Mucosa of stomach (tissue), 1 donor: ENCODE data around the gene LPP.

Experiments used
- H3K27me3 ChIP-seq: one replicate; pipeline ENCODE4 v1.7.0; 2013; ENCODE audit warnings: mild to moderate bottlenecking, low read length; ENCODE audit not compliant: control insufficient read depth, insufficient read depth
- H3K36me3 ChIP-seq: one replicate; pipeline ENCODE4 v1.7.0; 2013; ENCODE audit warnings: low read length; ENCODE audit not compliant: control insufficient read depth, insufficient read depth
- H3K4me1 ChIP-seq: one replicate; pipeline ENCODE4 v1.7.0; 2013; ENCODE audit warnings: mild to moderate bottlenecking, low read length; ENCODE audit not compliant: control insufficient read depth, insufficient read depth
- H3K4me3 ChIP-seq: one replicate; pipeline ENCODE4 v1.7.0; 2013; ENCODE audit warnings: low read length
- H3K9ac ChIP-seq: one replicate; pipeline ENCODE4 v1.7.0; 2013; ENCODE audit warnings: mild to moderate bottlenecking, low read length, moderate library complexity
- H3K9me3 ChIP-seq: one replicate; pipeline ENCODE4 v1.7.0; 2013; ENCODE audit warnings: mild to moderate bottlenecking, low read length, moderate library complexity; ENCODE audit not compliant: control insufficient read depth
- donor health status: Pancreatic carcinoma.

LPP gene

DNA sequence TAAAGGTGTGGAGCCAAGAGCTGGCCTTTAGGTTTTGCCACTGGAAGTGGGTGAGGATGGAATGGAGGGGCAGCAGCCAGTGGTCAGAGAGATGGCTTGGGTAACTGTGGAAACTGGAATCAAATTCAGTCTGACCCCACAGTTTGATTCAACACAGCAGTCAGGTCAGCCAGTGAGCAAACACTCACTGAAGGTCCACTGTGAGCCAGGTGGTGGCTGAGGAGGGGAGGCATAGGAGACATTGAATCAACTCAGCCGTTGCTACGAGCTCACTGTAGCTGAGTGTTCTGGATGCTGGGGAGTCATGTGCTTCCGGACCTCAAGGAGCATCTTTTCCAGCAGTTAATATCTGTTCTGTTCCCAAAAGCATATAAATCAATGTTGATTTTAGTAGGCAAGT is 37.5 kb downstream of the LPP start:
- H3K4me1 ChIP-seq, result peaks cover 24% of the 10 kb centered on the region
- no peak overlapping the region for H3K4me3 ChIP-seq
- no peaks in the 10 kb centered on the region for H3K27me3 ChIP-seq
- no peak overlapping the region for H3K9ac ChIP-seq
- no peaks in the 10 kb centered on the region for H3K36me3 ChIP-seq
- no peaks in the 10 kb centered on the region for H3K9me3 ChIP-seq

DNA sequence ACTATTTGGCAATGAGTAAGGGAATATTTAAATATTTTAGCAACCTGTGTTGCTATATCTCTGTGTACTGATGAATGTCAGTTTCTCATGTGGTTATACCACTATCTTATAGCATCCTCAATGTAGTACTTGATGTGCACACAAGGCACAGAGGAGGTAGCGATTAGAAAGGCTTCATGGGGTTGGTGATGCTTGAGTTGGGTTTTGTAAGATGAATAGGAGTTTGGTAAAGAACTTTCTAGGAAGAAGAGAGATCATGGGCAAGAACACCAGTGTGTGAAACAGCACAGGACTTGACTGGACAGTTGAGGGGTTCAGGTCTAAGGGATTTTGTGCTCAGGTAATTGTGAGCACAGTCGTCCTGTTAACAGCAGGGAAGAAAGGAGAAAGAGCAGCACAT is 38.1 kb downstream of the LPP start:
- Histone ChIP-seq H3K9ac (no peak overlapping the region), H3K4me3 (no peak overlapping the region), H3K4me1 (peaks cover 26% of the 10 kb centered on the region), H3K27me3 (no peaks in the 10 kb centered on the region), H3K36me3 (no peaks in the 10 kb centered on the region), H3K9me3 (no peaks in the 10 kb centered on the region)

DNA sequence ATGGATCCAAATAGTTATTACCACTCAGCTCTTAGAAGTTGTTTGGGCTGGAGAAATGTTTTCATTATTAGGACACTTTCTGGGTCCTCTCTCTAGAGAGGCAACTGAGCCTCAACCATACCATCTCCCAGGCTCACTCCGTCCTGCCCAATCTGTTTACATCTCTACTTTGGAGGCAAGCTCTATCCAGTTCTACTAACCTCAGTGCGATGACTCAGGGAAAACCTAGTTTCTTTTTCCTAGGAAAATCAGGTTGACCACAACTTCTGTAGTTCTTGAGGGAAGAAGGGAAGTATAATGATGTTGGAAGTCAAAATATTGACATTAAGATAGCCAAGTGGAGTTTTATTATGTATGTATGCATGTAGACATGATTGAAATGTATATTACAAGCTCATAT is 40.4 kb downstream of the LPP start:
- Histone ChIP-seq H3K4me1 (peaks cover 28% of the 10 kb centered on the region), H3K9ac (no peak overlapping the region), H3K9me3 (no peaks in the 10 kb centered on the region), H3K36me3 (no peaks in the 10 kb centered on the region), H3K27me3 (no peaks in the 10 kb centered on the region), H3K4me3 (no peak overlapping the region)

DNA sequence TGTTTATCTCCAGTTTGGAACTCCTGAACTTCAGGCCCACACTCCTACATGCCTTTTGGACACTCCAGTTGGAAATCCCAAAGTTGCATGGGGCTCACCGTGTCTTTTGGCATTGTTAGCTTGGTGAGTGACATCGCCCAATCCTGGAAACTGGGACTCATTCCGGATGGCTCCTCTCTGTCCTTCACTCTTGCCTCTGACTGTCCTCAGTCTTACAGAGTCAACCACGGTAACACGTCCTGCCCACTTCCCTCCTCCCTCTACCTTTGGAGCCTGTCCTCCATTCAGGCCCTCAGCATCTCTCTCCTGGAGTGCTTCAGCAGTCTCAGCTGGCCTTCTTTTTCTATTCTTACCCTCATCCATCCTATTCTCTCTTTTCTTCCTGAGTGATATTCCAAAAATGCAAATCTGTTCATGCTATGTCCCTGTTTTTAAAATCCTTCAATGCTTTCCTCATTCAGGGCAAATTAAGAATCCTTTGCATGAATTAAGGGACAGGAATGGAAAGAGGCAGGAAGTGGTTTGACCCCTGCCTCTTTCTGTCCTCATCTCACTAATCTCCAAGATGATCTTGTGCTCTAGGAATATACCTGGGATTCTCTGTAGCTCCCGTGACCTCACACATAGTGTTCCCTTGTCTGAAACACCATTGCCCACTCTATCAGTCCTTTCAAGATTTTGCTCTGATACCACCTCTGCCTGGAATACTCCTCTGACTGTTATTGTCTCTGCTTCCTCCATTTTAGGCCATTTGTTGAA is 42.5 kb downstream of the LPP start:
- no peak overlapping the region for H3K4me3 ChIP-seq
- H3K9me3 ChIP-seq, result no peaks in the 10 kb centered on the region
- H3K36me3 ChIP-seq, result no peaks in the 10 kb centered on the region
- H3K4me1 ChIP-seq, result peaks cover 28% of the 10 kb centered on the region
- no peaks in the 10 kb centered on the region for H3K27me3 ChIP-seq
- no peak overlapping the region for H3K9ac ChIP-seq

DNA sequence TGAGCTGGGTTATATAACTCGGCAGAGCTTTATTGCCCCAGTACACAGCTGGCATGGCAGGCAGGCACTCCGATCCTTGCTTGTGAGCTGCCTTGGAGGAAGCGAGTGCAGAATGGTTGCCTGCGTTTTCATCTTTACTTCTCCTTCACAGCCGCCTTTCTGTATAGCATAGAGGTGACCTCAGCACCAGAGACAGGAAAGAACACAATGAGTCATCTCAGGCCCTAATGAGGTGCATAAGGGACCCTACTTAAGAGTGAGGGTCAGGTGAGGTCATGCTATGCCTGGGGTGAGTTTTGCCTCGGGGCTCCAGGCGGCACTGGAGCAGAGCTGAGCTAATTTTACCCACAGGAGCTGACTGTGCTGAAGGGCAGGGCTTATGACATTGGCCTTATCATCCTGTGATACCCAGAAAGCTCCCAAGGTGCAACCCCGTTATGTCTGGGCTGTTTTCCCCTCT is 43.5 kb downstream of the LPP start:
- Histone ChIP-seq H3K9ac (no peak overlapping the region), H3K36me3 (no peaks in the 10 kb centered on the region), H3K9me3 (no peaks in the 10 kb centered on the region), H3K4me3 (no peak overlapping the region), H3K27me3 (no peaks in the 10 kb centered on the region), H3K4me1 (peaks cover 28% of the 10 kb centered on the region)

DNA sequence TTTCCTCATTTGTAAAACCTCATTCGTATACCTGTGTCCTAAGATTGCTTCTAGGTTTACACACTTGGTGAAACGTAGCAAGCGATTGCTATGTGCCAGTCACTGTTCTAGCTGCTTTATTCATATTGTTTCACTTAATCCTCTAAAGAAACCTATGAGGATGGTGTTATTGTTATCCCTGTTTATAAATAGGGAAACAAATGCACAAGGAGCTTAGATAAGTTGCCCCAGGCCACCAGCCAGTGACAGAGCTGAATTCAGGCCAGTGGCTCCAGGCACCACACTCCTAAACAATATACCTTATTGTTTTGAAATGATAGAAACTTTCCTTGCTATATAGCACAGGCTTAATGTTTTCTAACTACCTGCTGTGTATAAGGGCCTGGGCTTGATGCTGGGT is 44.0 kb downstream of the LPP start:
- Histone ChIP-seq H3K4me3 (no peak overlapping the region), H3K4me1 (peaks cover 28% of the 10 kb centered on the region), H3K27me3 (no peaks in the 10 kb centered on the region), H3K36me3 (no peaks in the 10 kb centered on the region), H3K9ac (no peak overlapping the region), H3K9me3 (no peaks in the 10 kb centered on the region)

DNA sequence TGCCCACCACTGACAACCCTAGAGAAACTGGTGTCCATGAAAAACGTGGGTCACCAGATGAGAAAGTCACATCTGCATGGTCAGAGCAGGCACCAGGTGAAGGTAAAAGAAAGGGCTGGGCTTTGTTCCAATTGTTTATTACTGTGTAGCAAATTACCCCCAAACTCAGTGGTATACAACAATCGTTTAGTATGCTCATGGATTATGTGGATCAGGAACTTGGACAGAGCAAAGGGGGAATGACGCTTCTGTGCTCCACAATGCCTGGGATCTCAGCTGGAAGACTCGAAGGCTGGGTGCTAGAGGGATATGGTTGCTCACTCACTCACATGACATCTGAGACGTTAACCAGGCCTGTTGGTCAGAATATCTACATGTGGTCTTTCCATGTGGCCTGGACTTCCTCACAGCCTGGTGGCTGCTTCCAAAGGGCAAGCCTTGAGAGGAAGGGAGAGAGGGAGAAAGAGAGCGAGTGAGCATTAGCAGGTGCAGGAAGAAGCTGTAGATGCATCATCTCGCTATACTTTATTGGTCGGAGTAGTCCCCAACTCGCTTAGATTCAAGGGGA is 44.9 kb downstream of the LPP start:
- Histone ChIP-seq H3K36me3 (no peaks in the 10 kb centered on the region), H3K9ac (no peak overlapping the region), H3K4me1 (peaks cover 27% of the 10 kb centered on the region), H3K9me3 (no peaks in the 10 kb centered on the region), H3K27me3 (no peaks in the 10 kb centered on the region), H3K4me3 (no peak overlapping the region)

DNA sequence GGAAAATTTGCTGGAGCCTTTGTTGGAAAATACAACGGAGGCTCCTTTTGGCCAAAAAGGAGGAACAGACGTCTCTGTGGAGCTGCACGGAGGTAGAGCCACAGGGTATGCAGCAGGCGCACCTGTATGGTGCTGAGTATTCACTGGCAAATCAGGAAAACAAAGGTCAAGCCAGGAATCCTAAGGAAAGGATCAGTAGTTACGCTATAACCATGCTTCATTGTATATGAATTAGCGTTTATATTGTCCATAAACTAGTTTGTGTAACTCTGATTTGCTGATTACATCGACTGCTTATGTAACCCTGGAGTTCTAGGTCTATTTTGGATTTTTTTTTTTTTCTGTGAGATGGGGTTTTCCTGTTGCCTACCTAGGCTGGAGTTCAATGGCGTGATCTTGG is 45.4 kb downstream of the LPP start:
- no peak overlapping the region for H3K9ac ChIP-seq

DNA sequence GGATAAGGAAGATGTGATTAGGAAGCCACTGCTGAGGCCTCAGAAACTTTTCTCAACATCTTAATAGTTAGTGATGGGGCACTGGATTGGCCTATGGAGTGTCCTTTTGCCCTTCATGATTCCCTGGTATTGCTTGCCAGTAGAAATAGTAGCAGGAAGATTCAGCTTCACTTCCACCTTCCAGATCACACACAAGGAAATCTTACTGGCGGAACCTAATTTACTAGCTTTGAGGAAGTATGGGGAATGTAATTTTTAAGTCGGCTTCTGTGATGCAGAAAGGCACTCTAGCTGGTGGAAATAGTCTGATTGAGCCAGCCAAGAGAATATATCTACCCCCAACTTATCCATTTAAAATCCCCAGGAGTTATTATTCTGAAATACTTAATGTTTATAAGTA is 46.5 kb downstream of the LPP start:
- H3K27me3 ChIP-seq, result no peaks in the 10 kb centered on the region
- no peak overlapping the region for H3K9ac ChIP-seq
- H3K4me1 ChIP-seq, result peaks cover 19% of the 10 kb centered on the region
- no peaks in the 10 kb centered on the region for H3K9me3 ChIP-seq
- H3K36me3 ChIP-seq, result no peaks in the 10 kb centered on the region
- no peak overlapping the region for H3K4me3 ChIP-seq

More for the DNA sequence above, 45.4 kb downstream of the LPP start:
- H3K9me3 ChIP-seq, result no peaks in the 10 kb centered on the region
- peaks cover 22% of the 10 kb centered on the region for H3K4me1 ChIP-seq
- no peaks in the 10 kb centered on the region for H3K36me3 ChIP-seq
- no peaks in the 10 kb centered on the region for H3K27me3 ChIP-seq
- no peak overlapping the region for H3K4me3 ChIP-seq

DNA sequence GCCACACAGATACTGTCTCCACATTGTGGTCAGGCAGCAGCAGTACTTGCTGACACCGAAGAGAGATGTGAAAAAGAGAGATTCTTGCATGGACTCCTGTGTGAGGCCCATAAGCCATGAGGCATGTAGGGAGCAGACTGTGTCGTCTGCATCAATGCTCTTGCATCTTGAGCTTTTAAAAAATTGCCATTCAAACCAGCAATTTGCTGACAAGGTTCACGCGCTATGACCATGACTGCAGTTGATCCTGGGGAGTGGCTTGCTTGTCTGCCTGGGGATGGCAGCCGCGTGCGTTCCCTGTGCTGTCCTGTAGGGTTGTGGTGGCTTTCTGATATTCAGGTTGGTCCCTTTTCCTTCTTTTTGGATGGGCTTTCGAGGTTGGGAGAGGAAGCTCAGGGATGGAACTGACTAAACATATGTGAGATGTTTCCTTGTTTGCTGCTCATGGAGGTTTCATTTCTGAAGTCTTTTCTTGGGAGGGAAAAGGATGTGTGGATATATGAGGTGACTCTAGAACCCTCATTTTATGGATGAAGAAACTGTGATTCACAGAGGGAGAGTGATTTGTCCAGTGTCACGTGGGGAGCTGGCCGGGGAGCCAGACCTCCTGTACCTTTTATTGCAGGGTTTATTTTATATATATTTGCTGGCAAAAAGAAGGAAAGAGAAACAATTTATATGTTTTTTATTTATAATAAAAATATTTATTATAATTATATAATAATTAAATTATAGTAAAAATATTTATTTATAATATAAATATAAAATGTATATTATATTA is 48.6 kb downstream of the LPP start:
- Histone ChIP-seq H3K9me3 (no peaks in the 10 kb centered on the region), H3K27me3 (no peaks in the 10 kb centered on the region), H3K4me1 (peaks cover under 1% of the 10 kb centered on the region), H3K9ac (no peak overlapping the region), H3K36me3 (no peaks in the 10 kb centered on the region), H3K4me3 (no peak overlapping the region)

DNA sequence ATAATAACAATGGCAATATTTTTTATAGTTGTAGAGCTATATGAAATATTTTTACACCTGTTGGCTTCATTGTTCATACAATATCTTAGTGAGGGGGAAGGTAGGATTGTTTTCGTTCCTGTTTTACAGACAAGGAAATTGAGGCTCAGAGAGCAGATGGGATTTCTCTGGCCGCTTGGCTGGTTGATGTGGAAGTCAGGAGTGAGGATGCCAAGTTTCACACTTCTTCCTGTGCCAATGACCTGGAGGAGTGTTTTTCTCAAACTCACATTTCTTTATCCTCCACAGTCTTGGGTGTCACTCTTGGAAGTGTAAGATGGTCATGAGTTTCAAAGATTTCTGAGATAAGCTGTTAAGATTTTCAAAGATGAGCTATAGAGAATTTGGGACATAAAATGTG is 50.6 kb downstream of the LPP start:
- H3K9ac ChIP-seq, result no peak overlapping the region
- no peaks in the 10 kb centered on the region for H3K27me3 ChIP-seq
- H3K36me3 ChIP-seq, result no peaks in the 10 kb centered on the region
- no peak overlapping the region for H3K4me3 ChIP-seq
- no peaks in the 10 kb centered on the region for H3K9me3 ChIP-seq
- no peaks in the 10 kb centered on the region for H3K4me1 ChIP-seq

DNA sequence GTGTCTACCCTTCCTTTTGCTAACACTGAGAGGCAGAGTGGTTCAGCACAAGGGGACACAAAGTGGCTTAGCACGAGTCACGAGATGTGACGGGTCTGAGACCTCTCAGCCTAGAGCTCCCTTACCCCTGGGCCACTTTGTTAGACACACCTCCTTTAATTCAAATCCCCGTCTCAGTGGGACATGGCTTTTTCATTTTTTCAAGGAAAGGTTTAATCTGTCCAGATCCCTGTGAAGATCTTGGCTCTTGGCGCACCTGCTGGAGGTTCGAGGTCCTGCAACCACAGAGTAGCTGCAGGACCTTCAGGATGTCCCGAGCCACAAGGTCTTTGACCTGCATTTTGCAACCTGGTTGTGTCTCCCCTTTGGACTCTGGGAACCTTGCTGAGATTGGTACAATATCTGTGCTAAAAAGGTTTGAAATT is 52.0 kb downstream of the LPP start:
- Histone ChIP-seq H3K36me3 (no peaks in the 10 kb centered on the region), H3K27me3 (no peaks in the 10 kb centered on the region), H3K4me1 (no peaks in the 10 kb centered on the region), H3K4me3 (no peak overlapping the region), H3K9ac (no peak overlapping the region), H3K9me3 (no peaks in the 10 kb centered on the region)
